ENCODE results near the gene CPLX3. TPM values are rescaled to one million over a fixed set of nuclear protein-coding genes. Genes with fewer than 3 reads are reported as not detected.

CPLX3 gene
- polyA plus RNA-seq, 4 donors: 1.1 TPM; not detected in 3

- H3K4me3 ChIP-seq (ENCODE audit: low read depth in 1 of 3, low read length in 3 of 3): no peak overlapping the region
- H3K27ac ChIP-seq (ENCODE audit: low read depth in 1 of 3, low read length in 2 of 3): no peak overlapping the region
- peaks cover 2 to 37% (median 3%) of the 10 kb centered on the region in 3 donors for H3K4me1 ChIP-seq (ENCODE audit: control insufficient read depth in 3 of 3, insufficient read depth in 2 of 3, low read depth in 1 of 3, low read length in 2 of 3)
- H3K9me3 ChIP-seq (ENCODE audit: control insufficient read depth in 2 of 2, insufficient read depth in 1 of 2, low read depth in 1 of 2, low read length in 1 of 2): no peaks in the 10 kb centered on the region
- DNase-seq (no peak), FAIRE-seq (no peak)
- no peaks in the 10 kb centered on the region for H3K27me3 ChIP-seq (ENCODE audit: control insufficient read depth in 3 of 3, insufficient read depth in 3 of 3, low read length in 3 of 3)
- 81 to 84% (median 84%) methylated on average over 11 of the region's 11 CpGs for WGBS, 3 donors
- peaks cover 2 to 70% (median 9%) of the 10 kb centered on the region in 3 donors for H3K36me3 ChIP-seq (ENCODE audit: control insufficient read depth in 3 of 3, insufficient read depth in 2 of 3, low read depth in 1 of 3, low read length in 3 of 3)
Measured at GRCh38 chr15:74838746-74839525, 12.5 kb downstream of the CPLX3 start.

GRCh38 chr15:74839526-74840395, 13.3 kb downstream of the CPLX3 start:
- no peak for FAIRE-seq
- no peak overlapping the region for H3K27ac ChIP-seq (ENCODE audit: low read depth in 1 of 3, low read length in 2 of 3)
- H3K27me3 ChIP-seq (ENCODE audit: control insufficient read depth in 3 of 3, insufficient read depth in 3 of 3, low read length in 3 of 3): no peaks in the 10 kb centered on the region
- H3K4me3 ChIP-seq (ENCODE audit: low read depth in 1 of 3, low read length in 3 of 3): no peak overlapping the region
- no peaks in the 10 kb centered on the region for H3K9me3 ChIP-seq (ENCODE audit: control insufficient read depth in 2 of 2, insufficient read depth in 1 of 2, low read depth in 1 of 2, low read length in 1 of 2)
- DNase-seq: no peak
- 76 to 83% (median 79%) methylated on average over 27 to 31 of the region's 31 CpGs for WGBS, 3 donors
- peaks cover 2 to 78% (median 9%) of the 10 kb centered on the region in 3 donors for H3K36me3 ChIP-seq (ENCODE audit: control insufficient read depth in 3 of 3, insufficient read depth in 2 of 3, low read depth in 1 of 3, low read length in 3 of 3)
- H3K4me1 ChIP-seq (ENCODE audit: control insufficient read depth in 3 of 3, insufficient read depth in 2 of 3, low read depth in 1 of 3, low read length in 2 of 3): peaks cover 2 to 44% (median 4%) of the 10 kb centered on the region in 3 donors

GRCh38 chr15:74840851-74841775, 14.7 kb downstream of the CPLX3 start:
- Histone ChIP-seq H3K27me3 (ENCODE audit: control insufficient read depth in 3 of 3, insufficient read depth in 3 of 3, low read length in 3 of 3) (no peaks in the 10 kb centered on the region), H3K27ac (ENCODE audit: low read depth in 1 of 3, low read length in 2 of 3) (peak overlapping the region in 2 of 3 donors; percentile 12 to 23), H3K9me3 (ENCODE audit: control insufficient read depth in 2 of 2, insufficient read depth in 1 of 2, low read depth in 1 of 2, low read length in 1 of 2) (no peaks in the 10 kb centered on the region), H3K4me1 (ENCODE audit: control insufficient read depth in 3 of 3, insufficient read depth in 2 of 3, low read depth in 1 of 3, low read length in 2 of 3) (peaks cover 2 to 44% (median 4%) of the 10 kb centered on the region in 3 donors), H3K36me3 (ENCODE audit: control insufficient read depth in 3 of 3, insufficient read depth in 2 of 3, low read depth in 1 of 3, low read length in 3 of 3) (peaks cover 2 to 82% (median 12%) of the 10 kb centered on the region in 3 donors), H3K4me3 (ENCODE audit: low read depth in 1 of 3, low read length in 3 of 3) (peak overlapping the region in 2 of 3 donors; percentile 71 to 98)
- DNase-seq (peak in 1 of 2 donors; percentile 47), FAIRE-seq (no peak)
- WGBS, 3 donors: 40 to 71% (median 53%) methylated on average over 8 to 9 of the region's 9 CpGs

GRCh38 chr15:74841891-74842373, 15.5 kb downstream of the CPLX3 start:
- peaks cover 2 to 44% (median 4%) of the 10 kb centered on the region in 3 donors for H3K4me1 ChIP-seq (ENCODE audit: control insufficient read depth in 3 of 3, insufficient read depth in 2 of 3, low read depth in 1 of 3, low read length in 2 of 3)
- 25 to 66% (median 63%) methylated on average over 12 to 14 of the region's 14 CpGs for WGBS, 3 donors
- FAIRE-seq (no peak), DNase-seq (peak; percentile 67 to 79)
- H3K9me3 ChIP-seq (ENCODE audit: control insufficient read depth in 2 of 2, insufficient read depth in 1 of 2, low read depth in 1 of 2, low read length in 1 of 2): no peaks in the 10 kb centered on the region
- H3K27me3 ChIP-seq (ENCODE audit: control insufficient read depth in 3 of 3, insufficient read depth in 3 of 3, low read length in 3 of 3): no peaks in the 10 kb centered on the region
- H3K27ac ChIP-seq (ENCODE audit: low read depth in 1 of 3, low read length in 2 of 3): peak overlapping the region; percentile 34 to 97 (median 87)
- peak overlapping the region in 2 of 3 donors; percentile 71 to 98 for H3K4me3 ChIP-seq (ENCODE audit: low read depth in 1 of 3, low read length in 3 of 3)
- H3K36me3 ChIP-seq (ENCODE audit: control insufficient read depth in 3 of 3, insufficient read depth in 2 of 3, low read depth in 1 of 3, low read length in 3 of 3): peaks cover 2 to 80% (median 8%) of the 10 kb centered on the region in 3 donors

GRCh38 chr15:74842581-74843444, 16.4 kb downstream of the CPLX3 start, which contains the start of gene ULK3:
TSS of gene ULK3 (minus strand) at chr15:74843156. CDS start at chr15:74843105, 51 bp downstream.
- Histone ChIP-seq H3K9me3 (ENCODE audit: control insufficient read depth in 2 of 2, insufficient read depth in 1 of 2, low read depth in 1 of 2, low read length in 1 of 2) (no peaks in the 10 kb centered on the region), H3K4me1 (ENCODE audit: control insufficient read depth in 3 of 3, insufficient read depth in 2 of 3, low read depth in 1 of 3, low read length in 2 of 3) (peaks cover 2 to 44% (median 4%) of the 10 kb centered on the region in 3 donors), H3K27me3 (ENCODE audit: control insufficient read depth in 3 of 3, insufficient read depth in 3 of 3, low read length in 3 of 3) (no peaks in the 10 kb centered on the region), H3K27ac (ENCODE audit: low read depth in 1 of 3, low read length in 2 of 3) (peak within 1 kb of the TSS; percentile 79 to 97 (median 87)), H3K4me3 (ENCODE audit: low read depth in 1 of 3, low read length in 3 of 3) (peak within 1 kb of the TSS; percentile 71 to 98 (median 82)), H3K36me3 (ENCODE audit: control insufficient read depth in 3 of 3, insufficient read depth in 2 of 3, low read depth in 1 of 3, low read length in 3 of 3) (peaks cover 8 to 80% (median 11%) of the 10 kb centered on the region in 3 donors)
- FAIRE-seq (no peak), DNase-seq (peak; percentile 93 to 96)
- WGBS, 3 donors: 0 to 1% (median 1%) methylated on average over 63 to 84 of the region's 84 CpGs

- FAIRE-seq (no peak), DNase-seq (no peak)
- peaks cover 6 to 80% (median 16%) of the 10 kb centered on the region in 3 donors for H3K36me3 ChIP-seq (ENCODE audit: control insufficient read depth in 3 of 3, insufficient read depth in 2 of 3, low read depth in 1 of 3, low read length in 3 of 3)
- H3K4me1 ChIP-seq (ENCODE audit: control insufficient read depth in 3 of 3, insufficient read depth in 2 of 3, low read depth in 1 of 3, low read length in 2 of 3): peaks cover 2 to 44% (median 4%) of the 10 kb centered on the region in 3 donors
- no peaks in the 10 kb centered on the region for H3K27me3 ChIP-seq (ENCODE audit: control insufficient read depth in 3 of 3, insufficient read depth in 3 of 3, low read length in 3 of 3)
- H3K4me3 ChIP-seq (ENCODE audit: low read depth in 1 of 3, low read length in 3 of 3): peak overlapping the region; percentile 30 to 47 (median 36)
- H3K9me3 ChIP-seq (ENCODE audit: control insufficient read depth in 2 of 2, insufficient read depth in 1 of 2, low read depth in 1 of 2, low read length in 1 of 2): no peaks in the 10 kb centered on the region
- 13 to 19% (median 16%) methylated on average over 16 to 18 of the region's 18 CpGs for WGBS, 3 donors
- peak overlapping the region; percentile 54 to 89 (median 86) for H3K27ac ChIP-seq (ENCODE audit: low read depth in 1 of 3, low read length in 2 of 3)
Measured at GRCh38 chr15:74843445-74843828, 17.0 kb downstream of the CPLX3 start.

GRCh38 chr15:74843891-74844299, 17.5 kb downstream of the CPLX3 start:
- no peak for FAIRE-seq
- Histone ChIP-seq H3K27ac (ENCODE audit: low read depth in 1 of 3, low read length in 2 of 3) (peak overlapping the region in 2 of 3 donors; percentile 86 to 89), H3K36me3 (ENCODE audit: control insufficient read depth in 3 of 3, insufficient read depth in 2 of 3, low read depth in 1 of 3, low read length in 3 of 3) (peaks cover 11 to 80% (median 20%) of the 10 kb centered on the region in 3 donors), H3K9me3 (ENCODE audit: control insufficient read depth in 2 of 2, insufficient read depth in 1 of 2, low read depth in 1 of 2, low read length in 1 of 2) (no peaks in the 10 kb centered on the region), H3K4me3 (ENCODE audit: low read depth in 1 of 3, low read length in 3 of 3) (no peak overlapping the region), H3K27me3 (ENCODE audit: control insufficient read depth in 3 of 3, insufficient read depth in 3 of 3, low read length in 3 of 3) (no peaks in the 10 kb centered on the region), H3K4me1 (ENCODE audit: control insufficient read depth in 3 of 3, insufficient read depth in 2 of 3, low read depth in 1 of 3, low read length in 2 of 3) (peaks cover 2 to 44% (median 4%) of the 10 kb centered on the region in 3 donors)
- 39 to 55% (median 51%) methylated on average over 12 of the region's 12 CpGs for WGBS, 3 donors
- DNase-seq: no peak

Measured in small intestine (tissue), 7 donors.